Endothelial cell of umbilical vein (primary cell): Measurements from ENCODE around the gene SPATA31E1. TPM values are rescaled to one million over a fixed set of nuclear protein-coding genes. Genes with fewer than 3 reads are reported as not detected.

Experiments used
- BruUV-seq: library from RNA; stranded (reverse); fragments of 400-500 nt; replicated peaks from 2 replicates; lab custom pipeline; 2021; lab: Mats Ljungman, UMichigan
- CTCF ChIA-PET: fragments of 300-600, 350-600 bp; sonication (Branson Sonifier 250); formaldehyde crosslinking; loops from one replicate; lab custom pipeline; 2021; ENCODE audit warnings: antibody characterized with exemption, inconsistent platforms; lab: Charles Lee
- POLR2A ChIA-PET: fragments of 300-600, 350-600 bp; sonication (Branson Sonifier 250); formaldehyde crosslinking; loops from one replicate; lab custom pipeline; 2021; ENCODE audit warnings: antibody characterized with exemption, inconsistent platforms; lab: Charles Lee
- DNase-seq: peaks from one replicate; pipeline ENCODE4 v3.0.0-alpha.2; 2011; ENCODE audit warnings: low read depth, low spot score
- FAIRE-seq: peaks from 2 replicates; lab custom pipeline; 2011; peaks lifted over from hg19 to GRCh38; lab: Jason Lieb, UNC
- H2AFZ ChIP-seq: 2 replicates; pipeline ENCODE4 v1.6.0; 2012; ENCODE audit warnings: low read depth, low read length, control low read depth, inconsistent platforms
- H3K27ac ChIP-seq: 2 replicates; pipeline ENCODE4 v1.5.1; 2011; ENCODE audit warnings: low read depth, mild to moderate bottlenecking, control low read depth, low read length, moderate library complexity; ENCODE audit not compliant: insufficient read depth
- H3K27me3 ChIP-seq, 2 experiments: 2 replicates each; pipeline versions ENCODE4 v1.6.0 to v1.6.1; 2011; ENCODE audit warnings: low read length in 2 of 2, mixed read lengths in 1 of 2; ENCODE audit not compliant: control insufficient read depth in 2 of 2, insufficient read depth in 2 of 2
- H3K36me3 ChIP-seq, 2 experiments: 2 replicates in 1 of 2; 3 replicates in 1 of 2; pipeline ENCODE4 v1.5.1; 2011; ENCODE audit warnings: low read length in 2 of 2, mild to moderate bottlenecking in 1 of 2, moderate library complexity in 1 of 2; ENCODE audit not compliant: control insufficient read depth in 2 of 2, insufficient read depth in 2 of 2; ENCODE audit errors: extremely low read depth in 1 of 2
- H3K4me1 ChIP-seq: 3 replicates; pipeline ENCODE4 v1.5.1; 2011; ENCODE audit warnings: mild to moderate bottlenecking, low read length; ENCODE audit not compliant: control insufficient read depth, insufficient read depth; ENCODE audit errors: extremely low read depth
- H3K4me2 ChIP-seq: 2 replicates; pipeline ENCODE4 v1.6.1; 2011; ENCODE audit warnings: low read length, control low read depth, mixed read lengths; ENCODE audit not compliant: insufficient read depth
- H3K4me3 ChIP-seq, 3 experiments: fragments of 200-600 bp in 1 of 3; sonication (generic), shearing (Covaris generic) in 1 of 3; replicated peaks in 1 of 3; 2 replicates each; pipeline ENCODE4 v1.5.1; 2011 to 2016; ENCODE audit warnings: control low read depth in 3 of 3, low read length in 3 of 3, mild to moderate bottlenecking in 2 of 3, inconsistent platforms in 1 of 3, low read depth in 1 of 3, moderate library complexity in 1 of 3; ENCODE audit not compliant: insufficient read depth in 1 of 3
- H3K79me2 ChIP-seq: 2 replicates; pipeline ENCODE4 v1.6.0; 2012; ENCODE audit warnings: low read length, inconsistent platforms; ENCODE audit not compliant: control insufficient read depth, insufficient read depth
- H3K9ac ChIP-seq: replicated peaks from 2 replicates; pipeline ENCODE3; 2011; ENCODE audit warnings: low read length, control low read depth; ENCODE audit not compliant: insufficient read depth; ENCODE audit errors: extremely low read depth
- H3K9me1 ChIP-seq: replicated peaks from 3 replicates; pipeline ENCODE4 v1.6.0; 2011; ENCODE audit warnings: mild to moderate bottlenecking, low read length; ENCODE audit not compliant: control insufficient read depth, insufficient read depth; ENCODE audit errors: extremely low read depth
- H3K9me3 ChIP-seq: replicated peaks from 2 replicates; pipeline ENCODE4 v1.5.1; 2012; ENCODE audit warnings: low read length, inconsistent platforms; ENCODE audit not compliant: control insufficient read depth, insufficient read depth
- H4K20me1 ChIP-seq: replicated peaks from 2 replicates; pipeline ENCODE3; 2011; ENCODE audit warnings: mild to moderate bottlenecking, low read length; ENCODE audit not compliant: control insufficient read depth, insufficient read depth; ENCODE audit errors: extremely low read depth
- CTCF ChIP-seq, 2 donors: IDR thresholded peaks; 1 replicate in 1 of 2; 2 replicates in 1 of 2; pipeline ENCODE4 v1.5.1; 2011; ENCODE audit warnings: low read length in 2 of 2, mild to moderate bottlenecking in 2 of 2, moderate library complexity in 2 of 2, control low read depth in 1 of 2, inconsistent platforms in 1 of 2, low read depth in 1 of 2; ENCODE audit not compliant: insufficient read depth in 1 of 2; ENCODE audit errors: extremely low read depth in 1 of 2
- EZH2 ChIP-seq: IDR thresholded peaks from 2 replicates; pipeline ENCODE4 v1.6.1; 2012; ENCODE audit warnings: borderline replicate concordance, low read depth, mild to moderate bottlenecking, moderate library complexity, low read length, inconsistent platforms; ENCODE audit not compliant: severe bottlenecking
- FOS ChIP-seq: IDR thresholded peaks from 2 replicates; pipeline ENCODE4 v1.6.1; 2011; ENCODE audit warnings: mild to moderate bottlenecking, low read length, moderate library complexity, borderline replicate concordance; ENCODE audit not compliant: insufficient read depth
- GATA2 ChIP-seq: IDR thresholded peaks from 2 replicates; pipeline ENCODE4 v1.7.0; 2011; ENCODE audit warnings: low read depth, mild to moderate bottlenecking, moderate library complexity, mixed read lengths, low read length; ENCODE audit not compliant: insufficient read length, insufficient read depth
- JUN ChIP-seq: IDR thresholded peaks from 2 replicates; pipeline ENCODE4 v1.6.1; 2011; ENCODE audit warnings: borderline replicate concordance, low read depth; ENCODE audit not compliant: insufficient read length, insufficient read depth
- MAX ChIP-seq: IDR thresholded peaks from 2 replicates; pipeline ENCODE4 v1.6.1; 2011; ENCODE audit not compliant: insufficient read depth, insufficient read length
- MYC ChIP-seq: IDR thresholded peaks from one replicate; pipeline ENCODE4 v1.6.1; 2011; ENCODE audit warnings: mild to moderate bottlenecking, low read depth, low read length
- POLR2A ChIP-seq: IDR thresholded peaks from 2 replicates; pipeline ENCODE4 v1.6.1; 2012; ENCODE audit warnings: low read depth, mild to moderate bottlenecking, control low read depth, low read length
- POLR2AphosphoS5 ChIP-seq: IDR thresholded peaks from 2 replicates; pipeline ENCODE4 v1.6.1; 2012; ENCODE audit warnings: low read depth, mild to moderate bottlenecking, control low read depth, low read length, moderate library complexity; ENCODE audit not compliant: insufficient read depth
- dilution Hi-C: fragments of 300-500 bp; cut with MboI; formaldehyde crosslinking; loops from one replicate; pipeline ENCODE4 v1.15.0; 2019; ENCODE audit warnings: low sequenced_read_pairs; ENCODE audit not compliant: extremely low pct_ligation_motif_present
- intact Hi-C: fragments of 100-400 bp; cut with micrococcal nuclease; formaldehyde crosslinking; loops from one replicate; pipeline ENCODE4 v1.10.0; 2022
- polyA plus RNA-seq, 4 experiments: library from polyadenylated mRNA; depleted of rRNA in 3 of 4; stranded (reverse) in 3 of 4; unstranded in 1 of 4; fragments of >200 nt; gene quantifications; 2 replicates each; pipeline versions ENCODE4 v1.2.1 to v1.2.3, GENCODE V29; 2011 to 2012; ENCODE audit warnings: missing spikeins in 1 of 4
- total RNA-seq: library from RNA; stranded (reverse); gene quantifications from 2 replicates; pipeline ENCODE4 v1.2.3, GENCODE V29; 2021

The SPATA31E1 gene
- total and polyA plus RNA-seq, 2 donors (not counting 3 experiments of a cell fraction or from before 2014, with no cell fraction given) = not detected

GRCh38 chr9:87876708-87877107 lies 6.0 kb upstream of the SPATA31E1 start:
- dilution Hi-C loops = no loop called here
- no peak overlapping the region for H2AFZ ChIP-seq
- no peak overlapping the region for H3K27ac ChIP-seq
- no peaks in the 10 kb centered on the region for H4K20me1 ChIP-seq
- CTCF ChIA-PET = no interaction called here
- H3K27me3 ChIP-seq = no peaks in the 10 kb centered on the region
- H3K79me2 ChIP-seq = no peaks in the 10 kb centered on the region
- H3K9ac ChIP-seq = no peak overlapping the region
- H3K36me3 ChIP-seq = no peaks in the 10 kb centered on the region
- H3K9me3 ChIP-seq = no peaks in the 10 kb centered on the region
- DNase-seq (no peak), FAIRE-seq (no peak)
- BruUV-seq = no TSS peak
- H3K4me2 ChIP-seq = no peak overlapping the region
- TF ChIP-seq POLR2AphosphoS5 (no peak), GATA2 (no peak), MYC (no peak), CTCF (IDR thresholded peaks at IDR 0.05; ENCODE audit: extremely low read depth in 1 of 2, insufficient read depth in 1 of 2, low read depth in 1 of 2, low read length in 2 of 2) (no peak), MAX (no peak), FOS (no peak), EZH2 (no peak), POLR2A (no peak), JUN (no peak)
- POLR2A ChIA-PET = no interaction called here
- H3K9me1 ChIP-seq = no peaks in the 10 kb centered on the region
- H3K4me3 ChIP-seq = no peak overlapping the region
- peaks cover 3% of the 10 kb centered on the region for H3K4me1 ChIP-seq
- intact Hi-C loops = no loop called here
